HepG2 (cell line): ENCODE results near the gene MACROD2. TPM values are rescaled to one million over a fixed set of nuclear protein-coding genes. Genes with fewer than 3 reads are reported as not detected.

ENCODE experiments used
- ATAC-seq: fragments of 200-7000 bp; cut with Tn5 transposase; 3 replicates; pipeline ENCODE4 v1.9.1; 2020; ENCODE audit warnings: mild to moderate bottlenecking, moderate library complexity
- BruUV-seq: library from RNA; stranded (reverse); fragments of 400-500 nt; replicated peaks from 2 replicates; lab custom pipeline; 2021; lab: Mats Ljungman, UMichigan
- CTCF ChIA-PET: fragments of 300-600 bp; formaldehyde crosslinking; extraction: SDS; loops from one replicate; lab custom pipeline; 2021; ENCODE audit warnings: low total read pairs, inconsistent platforms, low intra/inter-chr PET ratio; lab: Yijun Ruan, JAX
- POLR2A ChIA-PET: fragments of 350-600 bp; sonication (Branson Sonifier 250); formaldehyde crosslinking; loops from one replicate; lab custom pipeline; 2020; ENCODE audit warnings: antibody characterized with exemption, inconsistent platforms; lab: Yijun Ruan, JAX
- DNase-seq: peaks from one replicate; pipeline ENCODE4 v3.0.0-alpha.2; 2015; ENCODE audit warnings: low spot score
- FAIRE-seq: peaks from 3 replicates; lab custom pipeline; 2011; peaks lifted over from hg19 to GRCh38; lab: Jason Lieb, UNC
- H2AFZ ChIP-seq: one replicate; pipeline ENCODE4 v1.6.1; 2011; ENCODE audit warnings: low read length, inconsistent platforms
- H3K27ac ChIP-seq: fragments of 300-600 bp; 3 replicates; pipeline ENCODE4 v1.8.0; 2011; ENCODE audit warnings: mixed run types, mild to moderate bottlenecking, mixed read lengths, low read length, inconsistent platforms; ENCODE audit not compliant: insufficient read depth; ENCODE audit errors: extremely low read length
- H3K27me3 ChIP-seq, 2 experiments: fragments of 200-600 bp in 1 of 2; 2 replicates in 1 of 2; 3 replicates in 1 of 2; pipeline versions ENCODE4 v1.6.0 to v1.8.0; 2011; ENCODE audit warnings: low read length in 2 of 2, mild to moderate bottlenecking in 2 of 2, moderate library complexity in 2 of 2, inconsistent platforms in 1 of 2; ENCODE audit not compliant: insufficient read depth in 2 of 2, control insufficient read depth in 1 of 2
- H3K36me3 ChIP-seq, 2 experiments: fragments of 200-600 bp in 1 of 2; replicated peaks in 1 of 2; 2 replicates in 1 of 2; 3 replicates in 1 of 2; pipeline versions ENCODE4 v1.5.1 to v1.8.0; 2011; ENCODE audit warnings: low read length in 2 of 2, inconsistent platforms in 1 of 2; ENCODE audit not compliant: insufficient read depth in 2 of 2, control insufficient read depth in 1 of 2
- H3K4me1 ChIP-seq: 2 replicates; pipeline ENCODE4 v1.5.1; 2012; ENCODE audit warnings: low read length, inconsistent platforms; ENCODE audit not compliant: insufficient read depth
- H3K4me2 ChIP-seq: 2 replicates; pipeline ENCODE4 v1.6.0; 2011; ENCODE audit warnings: low read depth, low read length, inconsistent platforms
- H3K4me3 ChIP-seq, 3 experiments: fragments of 200-600 bp in 1 of 3; sonication (generic), shearing (Covaris generic) in 1 of 3; replicated peaks in 1 of 3; 2 replicates each; pipeline ENCODE4 v1.5.1; 2011 to 2016; ENCODE audit warnings: low read length in 3 of 3, inconsistent platforms in 2 of 3, low read depth in 2 of 3, mild to moderate bottlenecking in 2 of 3, control low read depth in 1 of 3, mixed read lengths in 1 of 3; ENCODE audit not compliant: insufficient read depth in 1 of 3
- H3K79me2 ChIP-seq: one replicate; pipeline ENCODE4 v1.6.1; 2011; ENCODE audit warnings: low read length, inconsistent platforms; ENCODE audit not compliant: insufficient read depth
- H3K9ac ChIP-seq: 2 replicates; pipeline ENCODE4 v1.6.0; 2011; ENCODE audit warnings: mild to moderate bottlenecking, low read depth, low read length, inconsistent platforms; ENCODE audit not compliant: insufficient read depth
- H3K9me3 ChIP-seq: 2 replicates; pipeline ENCODE4 v1.5.1; 2012; ENCODE audit warnings: mild to moderate bottlenecking, low read length
- H4K20me1 ChIP-seq: 2 replicates; pipeline ENCODE4 v1.6.0; 2011; ENCODE audit warnings: inconsistent platforms, mild to moderate bottlenecking, low read length, moderate library complexity; ENCODE audit not compliant: insufficient read depth
- PAWR ChIP-seq: sonication (generic); formaldehyde crosslinking; IDR thresholded peaks from 2 replicates; pipeline ENCODE4 v1.4.0; 2020; ENCODE audit warnings: missing genetic modification reagents, mild to moderate bottlenecking, borderline replicate concordance
- SOX13 ChIP-seq, 3 experiments: fragments of 450-650 bp in 1 of 3; sonication (generic) in 1 of 3; formaldehyde crosslinking in 1 of 3; IDR thresholded peaks in 2 of 3; conservative IDR thresholded peaks in 1 of 3; 2 replicates each; pipeline versions ENCODE4 v1.5.0 to v1.6.1; 2016 to 2020; ENCODE audit warnings: antibody characterized with exemption in 1 of 3, mild to moderate bottlenecking in 1 of 3, missing compliant biosample characterization in 1 of 3, missing genetic modification reagents in 1 of 3, moderate library complexity in 1 of 3
- SUZ12 ChIP-seq: fragments of 150-350 bp; IDR thresholded peaks from 2 replicates; pipeline ENCODE4 v1.6.1; 2014; ENCODE audit warnings: low read depth, low read length
- ZNF296 ChIP-seq: sonication (generic); formaldehyde crosslinking; conservative IDR thresholded peaks from 2 replicates; pipeline ENCODE4 v1.5.0; 2020; ENCODE audit warnings: mild to moderate bottlenecking, missing genetic modification reagents
- ZNF629 ChIP-seq: sonication (generic); formaldehyde crosslinking; conservative IDR thresholded peaks from 2 replicates; pipeline ENCODE4 v1.5.0; 2020; ENCODE audit warnings: missing genetic modification reagents
- ZNF850 ChIP-seq: sonication (generic); formaldehyde crosslinking; conservative IDR thresholded peaks from 2 replicates; pipeline ENCODE4 v1.9.0; 2021; ENCODE audit warnings: mild to moderate bottlenecking, missing genetic modification reagents
- ZSCAN25 ChIP-seq: sonication (generic); formaldehyde crosslinking; IDR thresholded peaks from 2 replicates; pipeline ENCODE4 v1.8.0; 2022; ENCODE audit warnings: mild to moderate bottlenecking, missing genetic modification reagents
- WGBS: methylation state at CpG from one replicate; pipeline ENCODE4 v1.1.6; 2017; ENCODE audit warnings: low lambda C conversion rate; 5-methylcytosine and 5-hydroxymethylcytosine counted together
- in situ Hi-C: cut with HindIII; loops from 2 replicates; pipeline ENCODE4 v1.10.0; 2017; ENCODE audit warnings: low pct_unique_long_range_greater_than_20kb; ENCODE audit not compliant: extremely low pct_ligation_motif_present
- intact Hi-C: fragments of 100-400 bp; cut with micrococcal nuclease; formaldehyde crosslinking; loops from one replicate; pipeline ENCODE4 v1.10.0; 2022; ENCODE audit not compliant: unreplicated experiment
- polyA plus RNA-seq, 8 experiments: library from polyadenylated mRNA; depleted of rRNA in 3 of 8; stranded (reverse) in 7 of 8; unstranded in 1 of 8; fragments of >200 nt; fragmentation: Illumina TruSeq in 4 of 8; extraction: Trizol in 4 of 8; gene quantifications; 2 replicates each; pipeline versions ENCODE4 v1.2.1 to v1.2.3, GENCODE V29; 2011 to 2016; ENCODE audit warnings: low read depth in 4 of 8, missing spikeins in 1 of 8, mixed read lengths in 1 of 8; ENCODE audit not compliant: insufficient read depth in 1 of 8
- total RNA-seq, 5 experiments: library from RNA; depleted of rRNA; stranded (reverse); fragments of >200 nt; fragmentation: Illumina TruSeq; extraction: Trizol; gene quantifications; 2 replicates each; pipeline ENCODE4 v1.2.3, GENCODE V29; 2016; ENCODE audit warnings: low read depth in 1 of 5
- TF ChIP-seq, protein P1 (sequence below): sonication (generic); formaldehyde crosslinking; IDR thresholded peaks from 2 replicates; pipeline ENCODE4 v1.5.0; 2020; ENCODE audit warnings: mild to moderate bottlenecking, missing genetic modification reagents, borderline replicate concordance
- TF ChIP-seq, protein P2 (sequence below): sonication (generic); formaldehyde crosslinking; conservative IDR thresholded peaks from 2 replicates; pipeline ENCODE4 v1.4.0; 2020; ENCODE audit warnings: missing genetic modification reagents
- TF ChIP-seq, protein P3 (sequence below): sonication (generic); formaldehyde crosslinking; conservative IDR thresholded peaks from 2 replicates; pipeline ENCODE4 v1.8.1; 2023; ENCODE audit warnings: missing genetic modification reagents

Gene MACROD2
- total and polyA plus RNA-seq, 2 of the 13 experiments (the other 11 are each of a cell fraction or from before 2014, with no cell fraction given), result 0.13 to 0.51 TPM

DNA sequence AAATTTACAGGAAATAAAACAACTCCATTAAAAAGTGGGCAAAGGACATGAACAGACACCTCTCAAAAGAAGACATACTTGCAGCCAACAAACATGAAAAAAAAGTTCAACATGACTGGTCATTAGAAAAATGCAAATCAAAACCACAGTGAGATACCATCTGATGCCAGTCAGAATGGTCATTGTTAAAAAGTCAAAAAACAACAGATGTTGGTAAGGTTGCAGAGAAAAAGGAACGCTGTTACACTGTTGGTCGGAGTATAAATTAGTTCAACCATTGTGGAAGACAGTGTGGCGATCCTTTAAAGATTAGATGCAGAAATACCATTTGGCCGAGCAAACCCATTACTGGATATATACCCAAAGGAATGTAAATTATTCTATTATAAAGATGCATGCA is 1200.1 kb downstream of the MACROD2 start:
- Histone ChIP-seq H3K4me3 (no peak overlapping the region), H3K9ac (no peak overlapping the region), H3K36me3 (no peaks in the 10 kb centered on the region), H3K9me3 (no peaks in the 10 kb centered on the region), H3K27me3 (no peaks in the 10 kb centered on the region), H2AFZ (no peak overlapping the region), H3K4me1 (no peaks in the 10 kb centered on the region), H3K79me2 (no peaks in the 10 kb centered on the region), H3K4me2 (no peak overlapping the region), H3K27ac (no peak overlapping the region), H4K20me1 (no peaks in the 10 kb centered on the region)
- 55% methylated on average over 4 of the region's 4 CpGs for WGBS
- in situ Hi-C loops, result no loop called here
- intact Hi-C loops, result no loop called here
- BruUV-seq, result no TSS peak
- POLR2A ChIA-PET, result no interaction called here
- CTCF ChIA-PET, result no interaction called here
- DNase-seq, result no peak
- FAIRE-seq, result no peak
- no peak for ATAC-seq
- TF ChIP-seq SOX13 (IDR thresholded peaks at IDR 0.05) (no peak), SOX13 (CRISPR knock-in tag; conservative IDR thresholded peaks at IDR 0.05 in 1 of 2, IDR thresholded peaks at IDR 0.05 in 1 of 2) (no peak), ZNF629 (CRISPR knock-in tag) (no peak), ZNF296 (CRISPR knock-in tag) (no peak), ZSCAN25 (CRISPR knock-in tag) (no peak), ZNF850 (no peak), PAWR (CRISPR knock-in tag) (no peak), SUZ12 (no peak)
- TF ChIP-seq, protein P1, sequence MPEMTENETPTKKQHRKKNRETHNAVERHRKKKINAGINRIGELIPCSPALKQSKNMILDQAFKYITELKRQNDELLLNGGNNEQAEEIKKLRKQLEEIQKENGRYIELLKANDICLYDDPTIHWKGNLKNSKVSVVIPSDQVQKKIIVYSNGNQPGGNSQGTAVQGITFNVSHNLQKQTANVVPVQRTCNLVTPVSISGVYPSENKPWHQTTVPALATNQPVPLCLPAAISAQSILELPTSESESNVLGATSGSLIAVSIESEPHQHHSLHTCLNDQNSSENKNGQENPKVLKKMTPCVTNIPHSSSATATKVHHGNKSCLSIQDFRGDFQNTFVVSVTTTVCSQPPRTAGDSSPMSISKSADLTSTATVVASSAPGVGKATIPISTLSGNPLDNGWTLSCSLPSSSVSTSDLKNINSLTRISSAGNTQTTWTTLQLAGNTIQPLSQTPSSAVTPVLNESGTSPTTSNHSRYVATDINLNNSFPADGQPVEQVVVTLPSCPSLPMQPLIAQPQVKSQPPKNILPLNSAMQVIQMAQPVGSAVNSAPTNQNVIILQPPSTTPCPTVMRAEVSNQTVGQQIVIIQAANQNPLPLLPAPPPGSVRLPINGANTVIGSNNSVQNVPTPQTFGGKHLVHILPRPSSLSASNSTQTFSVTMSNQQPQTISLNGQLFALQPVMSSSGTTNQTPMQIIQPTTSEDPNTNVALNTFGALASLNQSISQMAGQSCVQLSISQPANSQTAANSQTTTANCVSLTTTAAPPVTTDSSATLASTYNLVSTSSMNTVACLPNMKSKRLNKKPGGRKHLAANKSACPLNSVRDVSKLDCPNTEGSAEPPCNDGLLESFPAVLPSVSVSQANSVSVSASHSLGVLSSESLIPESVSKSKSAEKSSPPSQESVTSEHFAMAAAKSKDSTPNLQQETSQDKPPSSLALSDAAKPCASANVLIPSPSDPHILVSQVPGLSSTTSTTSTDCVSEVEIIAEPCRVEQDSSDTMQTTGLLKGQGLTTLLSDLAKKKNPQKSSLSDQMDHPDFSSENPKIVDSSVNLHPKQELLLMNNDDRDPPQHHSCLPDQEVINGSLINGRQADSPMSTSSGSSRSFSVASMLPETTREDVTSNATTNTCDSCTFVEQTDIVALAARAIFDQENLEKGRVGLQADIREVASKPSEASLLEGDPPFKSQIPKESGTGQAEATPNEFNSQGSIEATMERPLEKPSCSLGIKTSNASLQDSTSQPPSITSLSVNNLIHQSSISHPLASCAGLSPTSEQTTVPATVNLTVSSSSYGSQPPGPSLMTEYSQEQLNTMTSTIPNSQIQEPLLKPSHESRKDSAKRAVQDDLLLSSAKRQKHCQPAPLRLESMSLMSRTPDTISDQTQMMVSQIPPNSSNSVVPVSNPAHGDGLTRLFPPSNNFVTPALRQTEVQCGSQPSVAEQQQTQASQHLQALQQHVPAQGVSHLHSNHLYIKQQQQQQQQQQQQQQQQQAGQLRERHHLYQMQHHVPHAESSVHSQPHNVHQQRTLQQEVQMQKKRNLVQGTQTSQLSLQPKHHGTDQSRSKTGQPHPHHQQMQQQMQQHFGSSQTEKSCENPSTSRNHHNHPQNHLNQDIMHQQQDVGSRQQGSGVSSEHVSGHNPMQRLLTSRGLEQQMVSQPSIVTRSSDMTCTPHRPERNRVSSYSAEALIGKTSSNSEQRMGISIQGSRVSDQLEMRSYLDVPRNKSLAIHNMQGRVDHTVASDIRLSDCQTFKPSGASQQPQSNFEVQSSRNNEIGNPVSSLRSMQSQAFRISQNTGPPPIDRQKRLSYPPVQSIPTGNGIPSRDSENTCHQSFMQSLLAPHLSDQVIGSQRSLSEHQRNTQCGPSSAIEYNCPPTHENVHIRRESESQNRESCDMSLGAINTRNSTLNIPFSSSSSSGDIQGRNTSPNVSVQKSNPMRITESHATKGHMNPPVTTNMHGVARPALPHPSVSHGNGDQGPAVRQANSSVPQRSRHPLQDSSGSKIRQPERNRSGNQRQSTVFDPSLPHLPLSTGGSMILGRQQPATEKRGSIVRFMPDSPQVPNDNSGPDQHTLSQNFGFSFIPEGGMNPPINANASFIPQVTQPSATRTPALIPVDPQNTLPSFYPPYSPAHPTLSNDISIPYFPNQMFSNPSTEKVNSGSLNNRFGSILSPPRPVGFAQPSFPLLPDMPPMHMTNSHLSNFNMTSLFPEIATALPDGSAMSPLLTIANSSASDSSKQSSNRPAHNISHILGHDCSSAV (CRISPR knock-in tag), result no peak
- TF ChIP-seq, protein P2, sequence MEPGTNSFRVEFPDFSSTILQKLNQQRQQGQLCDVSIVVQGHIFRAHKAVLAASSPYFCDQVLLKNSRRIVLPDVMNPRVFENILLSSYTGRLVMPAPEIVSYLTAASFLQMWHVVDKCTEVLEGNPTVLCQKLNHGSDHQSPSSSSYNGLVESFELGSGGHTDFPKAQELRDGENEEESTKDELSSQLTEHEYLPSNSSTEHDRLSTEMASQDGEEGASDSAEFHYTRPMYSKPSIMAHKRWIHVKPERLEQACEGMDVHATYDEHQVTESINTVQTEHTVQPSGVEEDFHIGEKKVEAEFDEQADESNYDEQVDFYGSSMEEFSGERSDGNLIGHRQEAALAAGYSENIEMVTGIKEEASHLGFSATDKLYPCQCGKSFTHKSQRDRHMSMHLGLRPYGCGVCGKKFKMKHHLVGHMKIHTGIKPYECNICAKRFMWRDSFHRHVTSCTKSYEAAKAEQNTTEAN (CRISPR knock-in tag), result no peak
- TF ChIP-seq, protein P3, sequence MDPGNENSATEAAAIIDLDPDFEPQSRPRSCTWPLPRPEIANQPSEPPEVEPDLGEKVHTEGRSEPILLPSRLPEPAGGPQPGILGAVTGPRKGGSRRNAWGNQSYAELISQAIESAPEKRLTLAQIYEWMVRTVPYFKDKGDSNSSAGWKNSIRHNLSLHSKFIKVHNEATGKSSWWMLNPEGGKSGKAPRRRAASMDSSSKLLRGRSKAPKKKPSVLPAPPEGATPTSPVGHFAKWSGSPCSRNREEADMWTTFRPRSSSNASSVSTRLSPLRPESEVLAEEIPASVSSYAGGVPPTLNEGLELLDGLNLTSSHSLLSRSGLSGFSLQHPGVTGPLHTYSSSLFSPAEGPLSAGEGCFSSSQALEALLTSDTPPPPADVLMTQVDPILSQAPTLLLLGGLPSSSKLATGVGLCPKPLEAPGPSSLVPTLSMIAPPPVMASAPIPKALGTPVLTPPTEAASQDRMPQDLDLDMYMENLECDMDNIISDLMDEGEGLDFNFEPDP (CRISPR knock-in tag), result no peak
